GM19043 (cell line): ENCODE data around the gene DUOX1.
"Not testable (repeated sequence)": the region's sequence is repeated elsewhere in the genome, so short reads cannot be mapped to it uniquely, and the experiment has no call there.

Experiments used
- ATAC-seq: cut with Tn5 transposase; IDR thresholded peaks from one replicate; pipeline ENCODE4 v1.9.1; 2021; ENCODE audit warnings: low read depth; ENCODE audit not compliant: unreplicated experiment

DUOX1 gene

GRCh38 chr15:45120081-45120972, 9.5 kb upstream of the DUOX1 start:
- no peak for ATAC-seq

GRCh38 chr15:45121020-45121419, 8.8 kb upstream of the DUOX1 start:
- ATAC-seq, result no peak

- ATAC-seq, result no peak
These were observed 7.9 kb upstream of the DUOX1 start for GRCh38 chr15:45121706-45122417.

- no peak for ATAC-seq
These were observed 7.1 kb upstream of the DUOX1 start for GRCh38 chr15:45122719-45123118.

GRCh38 chr15:45123397-45123796, 6.4 kb upstream of the DUOX1 start:
- ATAC-seq, result no peak

GRCh38 chr15:45126535-45127158, 3.1 kb upstream of the DUOX1 start:
- ATAC-seq, result no peak

GRCh38 chr15:45128971-45129639, 689 bp upstream of the DUOX1 start:
- ATAC-seq, result no peak

- ATAC-seq, result no peak
These were observed 652 bp downstream of the DUOX1 start for GRCh38 chr15:45130291-45131000.

GRCh38 chr15:45131510-45131909, 1.7 kb downstream of the DUOX1 start:
- no peak for ATAC-seq

GRCh38 chr15:45132844-45133560, 3.2 kb downstream of the DUOX1 start:
- ATAC-seq, result no peak

GRCh38 chr15:45133561-45133920, 3.7 kb downstream of the DUOX1 start:
- ATAC-seq, result no peak

- no peak for ATAC-seq
These were observed 4.3 kb downstream of the DUOX1 start for GRCh38 chr15:45134046-45134445.

- ATAC-seq, result no peak
These were observed 5.1 kb downstream of the DUOX1 start for GRCh38 chr15:45134682-45135604.

- ATAC-seq, result not testable (repeated sequence)
These were observed 6.0 kb downstream of the DUOX1 start for GRCh38 chr15:45135705-45136377.

- no peak for ATAC-seq
These were observed 6.6 kb downstream of the DUOX1 start for GRCh38 chr15:45136378-45136764.

GRCh38 chr15:45137703-45138102, 7.9 kb downstream of the DUOX1 start:
- ATAC-seq, result no peak

GRCh38 chr15:45138814-45139765, 9.3 kb downstream of the DUOX1 start:
- no peak for ATAC-seq
